Measurements from ENCODE around the gene PPIF. TPM values are rescaled to one million over a fixed set of nuclear protein-coding genes. Genes with fewer than 3 reads are reported as not detected.

Gene PPIF
- total and polyA plus RNA-seq, 2 of the 13 experiments (the other 11 are each of a cell fraction or from before 2014, with no cell fraction given), result 147 to 157 TPM

DNA sequence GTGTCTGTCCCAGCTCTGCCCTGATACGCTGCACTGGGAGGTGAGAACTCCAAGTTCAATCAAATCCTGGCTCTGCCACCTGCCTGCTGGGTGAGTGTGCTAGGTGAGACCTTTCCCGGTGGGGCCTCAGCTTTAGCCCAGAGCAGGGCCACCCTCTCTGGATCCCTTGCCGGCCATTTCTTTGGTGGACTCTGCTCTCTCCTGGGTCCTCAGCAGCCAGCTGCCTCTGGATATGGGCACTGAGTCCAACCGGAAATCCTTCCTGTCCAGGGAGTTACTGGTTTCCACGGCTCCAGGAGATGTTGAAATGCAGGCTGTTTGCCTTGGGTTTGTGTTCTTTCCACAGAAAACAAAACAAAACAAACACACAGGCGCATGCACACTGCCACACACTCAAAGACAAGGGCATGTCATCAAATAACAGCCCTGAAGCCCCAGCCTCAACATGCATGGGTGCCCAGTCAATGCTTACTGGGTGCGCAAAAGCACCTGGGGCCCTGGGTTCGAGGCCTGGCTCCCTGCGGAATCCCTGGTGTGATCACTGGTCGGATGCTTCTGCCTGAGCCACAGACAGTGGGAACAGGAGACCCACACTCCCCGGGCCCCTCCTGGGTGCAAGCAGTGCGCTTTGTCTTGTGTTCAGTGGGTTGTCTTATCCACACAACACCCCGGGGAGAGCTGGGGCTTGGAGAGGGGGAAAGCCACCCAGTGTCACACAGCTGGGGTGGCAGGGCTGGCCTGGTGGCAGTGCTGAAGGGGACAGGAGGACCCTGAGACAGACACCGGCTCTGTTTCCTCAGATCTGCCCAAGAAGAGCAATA is 33.1 kb downstream of the PPIF start (continued):
- TF ChIP-seq MLXIP (CRISPR knock-in tag; IDR thresholded peaks at IDR 0.05; ENCODE audit: borderline replicate concordance), result no peak
- no peak for TF ChIP-seq JUN (CRISPR knock-in tag; IDR thresholded peaks at IDR 0.05)
- TF ChIP-seq HMG20A (CRISPR knock-in tag; IDR thresholded peaks at IDR 0.05; ENCODE audit: borderline replicate concordance), result peak; percentile 33; the same call in 1 of the 2 replicates
- TF ChIP-seq, protein P1, sequence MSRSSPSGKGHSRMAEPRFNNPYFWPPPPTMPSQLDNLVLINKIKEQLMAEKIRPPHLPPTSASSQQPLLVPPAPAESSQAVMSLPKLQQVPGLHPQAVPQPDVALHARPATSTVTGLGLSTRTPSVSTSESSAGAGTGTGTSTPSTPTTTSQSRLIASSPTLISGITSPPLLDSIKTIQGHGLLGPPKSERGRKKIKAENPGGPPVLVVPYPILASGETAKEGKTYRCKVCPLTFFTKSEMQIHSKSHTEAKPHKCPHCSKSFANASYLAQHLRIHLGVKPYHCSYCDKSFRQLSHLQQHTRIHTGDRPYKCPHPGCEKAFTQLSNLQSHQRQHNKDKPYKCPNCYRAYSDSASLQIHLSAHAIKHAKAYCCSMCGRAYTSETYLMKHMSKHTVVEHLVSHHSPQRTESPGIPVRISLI (CRISPR knock-in tag; IDR thresholded peaks at IDR 0.05; ENCODE audit: borderline replicate concordance), result peak; percentile 58; the same call in 1 of the 2 replicates
- no peak for TF ChIP-seq ZNF709 (CRISPR knock-in tag; IDR thresholded peaks at IDR 0.05)
- no peak for TF ChIP-seq GTF2F1 (IDR thresholded peaks at IDR 0.05; ENCODE audit: low read length)
- TF ChIP-seq ZNF335 (CRISPR knock-in tag; IDR thresholded peaks at IDR 0.05), result no peak; the same call in 1 of the 2 replicates
- TF ChIP-seq, protein P2, sequence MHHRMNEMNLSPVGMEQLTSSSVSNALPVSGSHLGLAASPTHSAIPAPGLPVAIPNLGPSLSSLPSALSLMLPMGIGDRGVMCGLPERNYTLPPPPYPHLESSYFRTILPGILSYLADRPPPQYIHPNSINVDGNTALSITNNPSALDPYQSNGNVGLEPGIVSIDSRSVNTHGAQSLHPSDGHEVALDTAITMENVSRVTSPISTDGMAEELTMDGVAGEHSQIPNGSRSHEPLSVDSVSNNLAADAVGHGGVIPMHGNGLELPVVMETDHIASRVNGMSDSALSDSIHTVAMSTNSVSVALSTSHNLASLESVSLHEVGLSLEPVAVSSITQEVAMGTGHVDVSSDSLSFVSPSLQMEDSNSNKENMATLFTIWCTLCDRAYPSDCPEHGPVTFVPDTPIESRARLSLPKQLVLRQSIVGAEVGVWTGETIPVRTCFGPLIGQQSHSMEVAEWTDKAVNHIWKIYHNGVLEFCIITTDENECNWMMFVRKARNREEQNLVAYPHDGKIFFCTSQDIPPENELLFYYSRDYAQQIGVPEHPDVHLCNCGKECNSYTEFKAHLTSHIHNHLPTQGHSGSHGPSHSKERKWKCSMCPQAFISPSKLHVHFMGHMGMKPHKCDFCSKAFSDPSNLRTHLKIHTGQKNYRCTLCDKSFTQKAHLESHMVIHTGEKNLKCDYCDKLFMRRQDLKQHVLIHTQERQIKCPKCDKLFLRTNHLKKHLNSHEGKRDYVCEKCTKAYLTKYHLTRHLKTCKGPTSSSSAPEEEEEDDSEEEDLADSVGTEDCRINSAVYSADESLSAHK (CRISPR knock-in tag; IDR thresholded peaks at IDR 0.05; ENCODE audit: borderline replicate concordance), result no peak
- TF ChIP-seq KAT8 (CRISPR knock-in tag; IDR thresholded peaks at IDR 0.05), result peak; percentile 62
- no peak for TF ChIP-seq ZNF766 (CRISPR knock-in tag; IDR thresholded peaks at IDR 0.05; ENCODE audit: borderline replicate concordance)
- no peak for TF ChIP-seq ZNF75D (CRISPR knock-in tag; IDR thresholded peaks at IDR 0.05; ENCODE audit: borderline replicate concordance)
- peak in 1 of 2 experiments; percentile 76; a peak in 2 of 4 replicates for TF ChIP-seq HMGXB4 (CRISPR knock-in tag; IDR thresholded peaks at IDR 0.05; ENCODE audit: borderline replicate concordance in 1 of 2, low read depth in 1 of 2)
- no peak for TF ChIP-seq ZSCAN21 (CRISPR knock-in tag; IDR thresholded peaks at IDR 0.05; ENCODE audit: borderline replicate concordance)
- TF ChIP-seq, protein P3, sequence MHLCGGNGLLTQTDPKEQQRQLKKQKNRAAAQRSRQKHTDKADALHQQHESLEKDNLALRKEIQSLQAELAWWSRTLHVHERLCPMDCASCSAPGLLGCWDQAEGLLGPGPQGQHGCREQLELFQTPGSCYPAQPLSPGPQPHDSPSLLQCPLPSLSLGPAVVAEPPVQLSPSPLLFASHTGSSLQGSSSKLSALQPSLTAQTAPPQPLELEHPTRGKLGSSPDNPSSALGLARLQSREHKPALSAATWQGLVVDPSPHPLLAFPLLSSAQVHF (CRISPR knock-in tag; IDR thresholded peaks at IDR 0.05), result no peak
- no peak for TF ChIP-seq JUNB (CRISPR knock-in tag; IDR thresholded peaks at IDR 0.05; ENCODE audit: borderline replicate concordance)
- no peak for TF ChIP-seq ZNF503 (CRISPR knock-in tag; IDR thresholded peaks at IDR 0.05)

Data from HepG2 (cell line).